SK-MEL-5 (cell line): ENCODE data around the gene SNRNP200. TPM values are rescaled to one million over a fixed set of nuclear protein-coding genes. Genes with fewer than 3 reads are reported as not detected.

Experiments
- DNase-seq: peaks from one replicate; pipeline ENCODE4 v3.0.0-alpha.2; 2016; ENCODE audit warnings: low read depth, low spot score
- in situ Hi-C: cut with HindIII; loops from 2 replicates; pipeline ENCODE4 v1.10.0; 2016; ENCODE audit warnings: low sequenced_read_pairs, high pct_unique_total_duplicates, low pct_unique_long_range_greater_than_20kb
- total RNA-seq: library from RNA; depleted of rRNA; stranded (reverse); fragments of >200 nt; shearing (Covaris generic); gene quantifications from 2 replicates; pipeline ENCODE4 v1.2.3, GENCODE V29; 2014; rRNA removed

SNRNP200 gene
- total RNA-seq, 1 experiment from 2014 or later, result 28.0 TPM

DNA sequence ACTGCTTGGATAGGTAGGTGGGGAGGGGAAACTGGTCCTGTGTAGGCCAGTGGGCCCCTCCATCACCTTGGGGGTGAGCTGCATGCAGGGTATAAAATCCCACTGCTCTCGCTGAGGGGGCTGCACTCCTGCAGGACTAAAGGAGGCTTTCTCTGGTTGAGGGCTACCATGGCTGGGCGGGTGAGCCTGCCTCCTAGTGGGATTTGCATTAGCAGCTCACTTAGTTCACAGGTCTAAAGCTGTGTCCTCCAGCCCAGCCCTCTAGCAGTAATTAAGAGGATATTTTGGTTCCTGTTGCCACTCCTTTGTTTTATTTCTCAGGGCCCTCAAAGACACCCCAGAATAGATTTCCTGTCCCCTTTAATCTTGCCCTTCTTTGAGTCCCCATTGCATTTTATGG, 64.1 kb downstream of the SNRNP200 start:
- in situ Hi-C loops, result no loop called here
- DNase-seq, result no peak

DNA sequence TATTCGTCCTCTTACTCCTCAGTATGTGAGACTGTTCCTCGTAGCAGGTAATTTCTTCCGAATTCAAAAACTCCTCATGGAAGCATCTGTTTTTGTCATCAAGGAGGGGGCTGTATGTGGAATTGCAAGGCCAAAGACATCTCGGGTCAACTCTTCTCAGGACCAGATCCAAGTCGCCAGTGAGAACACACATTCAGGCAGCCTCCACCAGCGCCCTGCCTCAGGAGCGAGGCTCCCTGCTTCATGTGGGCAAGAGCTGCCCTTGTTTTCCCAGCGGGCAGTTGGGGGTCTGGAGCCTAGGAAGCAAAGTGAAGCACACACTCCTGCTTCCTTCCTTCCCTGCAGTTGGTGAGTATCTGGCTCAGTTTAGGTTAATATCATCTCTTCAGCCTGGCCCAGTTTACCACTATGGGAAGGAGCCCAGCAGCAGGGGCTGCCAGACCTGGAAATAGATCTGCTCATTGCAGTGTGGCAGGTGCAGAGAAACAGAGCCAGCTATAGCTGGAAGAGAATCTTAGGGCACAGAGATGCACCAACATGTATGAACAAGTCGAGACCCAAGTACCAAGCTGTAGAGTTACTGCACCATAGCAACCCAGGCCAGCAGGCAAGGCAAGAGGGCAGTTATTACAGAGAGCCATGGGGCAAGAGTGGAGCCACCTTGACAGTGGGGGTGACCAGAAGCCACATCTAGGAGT, 64.9 kb downstream of the SNRNP200 start:
- in situ Hi-C loops, result no loop called here
- DNase-seq, result no peak

DNA sequence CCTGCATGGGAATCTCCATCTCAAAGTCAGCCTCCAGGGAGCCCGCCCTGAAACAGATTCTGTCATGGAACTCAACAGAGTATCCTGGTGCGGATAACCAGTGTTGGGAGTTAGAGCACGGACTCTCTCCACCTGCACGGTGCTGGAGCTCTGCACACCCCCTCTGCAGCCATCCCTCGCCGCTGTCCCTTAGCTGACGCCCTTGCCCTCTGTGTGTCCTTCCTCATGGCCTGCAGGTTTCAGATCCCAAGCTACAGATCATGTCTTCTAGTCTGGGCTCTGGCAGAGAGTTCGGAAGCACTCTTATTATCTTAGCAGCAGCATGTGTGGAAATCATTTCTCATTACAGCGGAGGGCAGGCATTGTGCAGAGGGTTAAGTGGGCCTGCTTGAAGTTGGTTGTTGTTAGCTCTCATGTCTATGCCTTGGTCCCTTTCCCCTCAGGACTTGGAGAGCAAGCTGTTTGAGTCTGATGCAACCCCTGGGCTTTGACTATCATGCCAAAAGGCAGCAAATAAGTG, 65.5 kb downstream of the SNRNP200 start:
- DNase-seq, result no peak
- in situ Hi-C loops, result no loop called here

GRCh38 chr2:96239091-96239490, 66.3 kb downstream of the SNRNP200 start:
- in situ Hi-C loops, result no loop called here

GRCh38 chr2:96238266-96238665, 67.1 kb downstream of the SNRNP200 start:
- in situ Hi-C loops, result no loop called here
- DNase-seq, result no peak

More at GRCh38 chr2:96239091-96239490, 66.3 kb downstream of the SNRNP200 start:
- DNase-seq, result no peak

DNA sequence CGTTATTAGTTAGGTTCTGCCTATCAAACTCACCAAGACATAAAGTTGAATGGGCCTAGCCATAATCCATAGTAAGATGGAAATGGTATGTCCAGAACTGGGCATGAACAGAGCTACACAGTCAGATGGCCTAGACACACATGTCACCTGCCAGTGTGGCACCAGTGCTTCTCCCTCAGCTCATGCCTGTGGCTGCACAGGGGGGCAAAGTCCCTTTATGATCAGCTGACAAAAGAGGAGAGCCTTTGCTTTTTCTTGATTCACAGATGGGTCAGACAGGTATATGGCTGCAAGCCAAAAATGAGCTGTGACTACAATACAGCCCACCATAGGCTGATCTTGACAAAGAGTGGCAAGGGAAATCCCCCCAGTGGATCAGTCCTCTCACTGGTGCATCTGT, 68.5 kb downstream of the SNRNP200 start:
- in situ Hi-C loops, result no loop called here

GRCh38 chr2:96233880-96234316, 71.4 kb downstream of the SNRNP200 start:
- in situ Hi-C loops, result no loop called here
- no peak for DNase-seq

More for the DNA sequence above, 68.5 kb downstream of the SNRNP200 start:
- no peak for DNase-seq

DNA sequence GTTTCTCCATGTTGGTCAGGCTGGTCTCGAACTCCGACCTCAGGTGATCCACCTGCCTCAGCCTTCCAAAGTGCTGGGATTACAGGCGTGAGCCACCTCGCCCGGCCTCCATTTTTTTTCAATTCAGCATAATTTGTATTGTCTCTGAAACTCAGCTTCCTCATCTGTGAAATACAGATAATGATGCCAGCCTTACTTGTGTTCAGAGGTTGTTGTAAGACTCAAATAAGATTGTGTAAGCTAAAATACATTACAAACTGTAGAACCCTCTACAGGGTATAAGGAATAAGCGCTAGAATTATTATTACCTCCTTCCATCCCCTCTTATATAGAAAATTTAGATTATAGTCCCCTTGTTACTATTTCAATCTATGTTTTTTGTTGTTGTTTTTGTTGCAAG, 71.9 kb downstream of the SNRNP200 start:
- in situ Hi-C loops, result no loop called here
- DNase-seq, result no peak

- DNase-seq, result no peak
- in situ Hi-C loops, result no loop called here
Observed at GRCh38 chr2:96231316-96231715, 74.0 kb downstream of the SNRNP200 start.

DNA sequence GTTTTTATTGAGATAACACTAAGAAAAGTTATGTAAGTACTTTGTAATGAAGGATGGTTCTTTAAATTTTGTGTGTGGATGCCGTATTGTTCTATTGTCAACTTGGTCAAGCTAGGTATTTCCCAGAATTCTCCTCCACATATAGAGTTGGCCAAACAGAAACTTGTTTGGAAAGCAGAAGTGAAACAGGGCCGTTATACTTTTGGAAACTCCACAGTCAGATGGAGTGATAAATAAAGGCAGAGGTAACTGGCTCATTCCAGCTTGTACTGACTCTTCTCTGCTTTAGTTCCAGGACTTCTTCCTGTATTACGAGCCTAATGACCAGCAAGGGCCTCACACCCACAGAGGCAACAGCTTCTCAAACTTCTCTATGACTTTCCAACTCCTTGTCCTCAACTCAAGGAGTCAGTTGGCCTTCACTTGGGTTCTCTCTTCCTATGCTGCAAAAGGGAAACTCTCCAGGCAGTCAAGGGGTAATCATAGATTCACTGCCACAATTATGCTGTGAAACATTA, 80.3 kb downstream of the SNRNP200 start:
- DNase-seq, result no peak
- in situ Hi-C loops, result no loop called here

Other genes starting within 250 kb of the SNRNP200 start
- not detected in 2 replicates for gene ADRA2B, start 189.0 kb downstream of the SNRNP200 start, total RNA-seq
- not detected in 2 replicates for gene ASTL, start 167.0 kb downstream of the SNRNP200 start, total RNA-seq
- 0.80 and 1.0 TPM in 2 replicates for gene DUSP2, start 160.1 kb downstream of the SNRNP200 start, total RNA-seq
- 208 and 228 TPM in 2 replicates for gene STARD7, start 96.7 kb downstream of the SNRNP200 start, total RNA-seq
- 22.2 and 23.0 TPM in 2 replicates for gene TMEM127, start 39.5 kb downstream of the SNRNP200 start, total RNA-seq
- 88.3 and 102 TPM in 2 replicates for gene CIAO1, start 39.3 kb downstream of the SNRNP200 start, total RNA-seq
- gene ITPRIPL1, start 19.8 kb upstream of the SNRNP200 start, total RNA-seq, result 6.7 and 6.9 TPM in 2 replicates
- 17.5 and 20.6 TPM in 2 replicates for gene NCAPH, start 30.2 kb upstream of the SNRNP200 start, total RNA-seq
- gene NEURL3, start 199.8 kb upstream of the SNRNP200 start, total RNA-seq, result not detected in 2 replicates
- 3.6 TPM in 2 replicates for gene ARID5A, start 231.2 kb upstream of the SNRNP200 start, total RNA-seq